Left ventricle myocardium inferior (tissue), 1 donor: ENCODE data around the gene TMED8. TPM values are rescaled to one million over a fixed set of nuclear protein-coding genes. Genes with fewer than 3 reads are reported as not detected.

Source experiments
- DNase-seq: peaks from one replicate; pipeline ENCODE4 v3.0.0-alpha.2; 2020
- H3K27ac ChIP-seq: fragments of 200-600 bp; replicated peaks from 2 replicates; pipeline ENCODE4 v1.8.0; 2021
- H3K27me3 ChIP-seq: fragments of 200-600 bp; 2 replicates; pipeline ENCODE4 v1.8.0; 2021; ENCODE audit warnings: low read depth
- H3K36me3 ChIP-seq: fragments of 200-600 bp; 2 replicates; pipeline ENCODE4 v1.8.0; 2021
- H3K4me1 ChIP-seq: fragments of 200-600 bp; 2 replicates; pipeline ENCODE4 v1.8.0; 2021
- H3K4me3 ChIP-seq: fragments of 200-600 bp; 2 replicates; pipeline ENCODE4 v1.8.0; 2021; ENCODE audit warnings: mild to moderate bottlenecking, moderate library complexity
- H3K9me3 ChIP-seq: fragments of 200-600 bp; replicated peaks from 2 replicates; pipeline ENCODE4 v1.8.0; 2021
- intact Hi-C: fragments of 100-400 bp; cut with micrococcal nuclease; formaldehyde crosslinking; loops from one replicate; pipeline ENCODE4 v1.11.0; 2022
- long read RNA-seq: library from polyadenylated mRNA; unstranded; transcript quantifications from one replicate; pipeline ENCODE4 v2.0.0, GENCODE V29; 2021
- total RNA-seq: library from RNA; stranded (reverse); fragmentation: NEBNext Ultra II Directional; extraction: Animal tissue kit (Norgen Biotek cat#: 25700); gene quantifications from one replicate; pipeline ENCODE4 v1.2.1, GENCODE V29; 2021
- TF ChIP-seq, protein P1 (sequence below): fragments of 200-600 bp; IDR thresholded peaks from 2 replicates; pipeline ENCODE4 v1.8.0; 2021; ENCODE audit warnings: antibody characterized with exemption, mild to moderate bottlenecking, borderline replicate concordance
- donor health status: DM: no; HTN: yes; CAD: no; lungs with severe emphysema.

Gene TMED8, protein sequence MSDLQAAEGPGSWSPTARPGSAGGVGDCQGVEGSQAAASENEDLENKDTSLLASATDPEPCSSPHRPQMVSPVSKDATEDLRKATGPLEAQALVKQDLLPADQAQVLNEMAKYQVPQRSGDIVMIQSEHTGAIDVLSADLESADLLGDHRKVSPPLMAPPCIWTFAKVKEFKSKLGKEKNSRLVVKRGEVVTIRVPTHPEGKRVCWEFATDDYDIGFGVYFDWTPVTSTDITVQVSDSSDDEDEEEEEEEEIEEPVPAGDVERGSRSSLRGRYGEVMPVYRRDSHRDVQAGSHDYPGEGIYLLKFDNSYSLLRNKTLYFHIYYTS
- 5.4 TPM for total RNA-seq
- long read RNA-seq, full-length matches to known transcripts = 2 of 7 reads
- long read RNA-seq, partial matches to known transcripts = 0 of 7 reads
- long read RNA-seq, other reads (novel, unspliced or antisense) = 5 of 7 reads

DNA sequence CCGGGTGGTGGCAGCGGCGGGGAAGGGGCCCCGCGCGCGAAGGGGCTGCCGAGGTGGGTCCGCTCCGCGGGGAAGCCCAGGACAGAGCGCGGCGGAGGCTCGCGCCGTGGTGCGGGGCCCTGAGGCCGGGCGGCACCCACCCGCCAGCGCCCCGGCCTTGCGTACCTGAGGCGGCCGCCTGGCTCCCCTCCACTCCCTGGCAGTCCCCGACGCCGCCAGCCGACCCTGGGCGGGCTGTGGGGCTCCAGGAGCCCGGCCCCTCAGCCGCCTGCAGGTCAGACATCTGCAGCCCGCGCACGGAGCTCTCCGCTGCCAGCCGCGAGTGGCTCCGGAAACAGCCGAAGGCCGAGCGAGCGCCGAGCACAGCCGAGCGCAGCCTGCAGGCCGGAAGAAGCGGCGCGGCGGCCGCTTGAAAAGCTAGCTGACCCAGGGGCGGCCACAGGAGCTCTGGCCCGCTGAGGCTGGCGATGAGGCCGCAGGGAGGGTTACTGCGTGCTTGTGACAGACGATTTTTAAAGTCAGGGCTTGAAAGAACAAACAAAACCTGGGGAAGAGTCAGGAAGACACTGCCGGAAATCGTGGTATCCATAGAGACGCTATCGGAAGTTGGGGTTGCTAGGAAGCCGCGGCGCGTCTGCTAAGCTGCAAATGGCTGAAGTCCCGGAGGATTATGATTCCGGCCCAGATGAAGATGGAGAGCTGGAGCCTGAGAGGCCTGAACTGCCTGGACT lies at the start of gene TMED8, which contains the start of gene SAMD15:
TMED8 (minus strand) TSS at position 324 of the 731 bp plus-strand sequence; CDS start at position 283, 41 bp downstream.
SAMD15 (plus strand) TSS at position 609 of the 731 bp plus-strand sequence; CDS start at position 649, 40 bp downstream.
- TF ChIP-seq, protein P1, sequence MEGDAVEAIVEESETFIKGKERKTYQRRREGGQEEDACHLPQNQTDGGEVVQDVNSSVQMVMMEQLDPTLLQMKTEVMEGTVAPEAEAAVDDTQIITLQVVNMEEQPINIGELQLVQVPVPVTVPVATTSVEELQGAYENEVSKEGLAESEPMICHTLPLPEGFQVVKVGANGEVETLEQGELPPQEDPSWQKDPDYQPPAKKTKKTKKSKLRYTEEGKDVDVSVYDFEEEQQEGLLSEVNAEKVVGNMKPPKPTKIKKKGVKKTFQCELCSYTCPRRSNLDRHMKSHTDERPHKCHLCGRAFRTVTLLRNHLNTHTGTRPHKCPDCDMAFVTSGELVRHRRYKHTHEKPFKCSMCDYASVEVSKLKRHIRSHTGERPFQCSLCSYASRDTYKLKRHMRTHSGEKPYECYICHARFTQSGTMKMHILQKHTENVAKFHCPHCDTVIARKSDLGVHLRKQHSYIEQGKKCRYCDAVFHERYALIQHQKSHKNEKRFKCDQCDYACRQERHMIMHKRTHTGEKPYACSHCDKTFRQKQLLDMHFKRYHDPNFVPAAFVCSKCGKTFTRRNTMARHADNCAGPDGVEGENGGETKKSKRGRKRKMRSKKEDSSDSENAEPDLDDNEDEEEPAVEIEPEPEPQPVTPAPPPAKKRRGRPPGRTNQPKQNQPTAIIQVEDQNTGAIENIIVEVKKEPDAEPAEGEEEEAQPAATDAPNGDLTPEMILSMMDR = peak; percentile 53
- no peaks in the 10 kb centered on the region for H3K27me3 ChIP-seq
- peak within 1 kb of the TSS; percentile 89 for H3K27ac ChIP-seq
- no peaks in the 10 kb centered on the region for H3K36me3 ChIP-seq
- peak within 1 kb of the TSS; percentile 91 for H3K4me3 ChIP-seq
- peaks cover 28% of the 10 kb centered on the region for H3K4me1 ChIP-seq
- DNase-seq = peak; percentile 88
- no peaks in the 10 kb centered on the region for H3K9me3 ChIP-seq
- intact Hi-C loops = no loop called here

DNA sequence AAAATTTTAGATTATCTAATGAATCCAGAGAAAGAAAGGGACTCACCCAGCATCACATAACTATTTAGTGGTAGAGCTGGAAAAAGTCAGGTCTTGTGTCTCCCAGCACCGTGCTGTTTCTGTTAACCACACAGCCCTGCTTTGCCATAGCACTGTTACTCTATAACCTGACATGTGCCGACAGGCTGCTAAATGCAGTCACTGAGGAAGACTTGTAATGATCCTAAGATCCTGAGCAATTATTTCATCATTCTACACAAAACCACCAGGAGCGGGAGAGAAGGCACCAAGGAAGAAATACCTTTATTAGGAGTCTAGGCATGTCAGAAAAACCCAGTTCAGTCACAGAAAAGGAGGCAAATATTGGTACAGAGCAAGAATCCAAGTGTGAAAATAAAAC lies 49.5 kb upstream of the TMED8 start:
- TF ChIP-seq, protein P1 = no peak
- no peak for DNase-seq
- H3K4me1 ChIP-seq = no peaks in the 10 kb centered on the region
- H3K36me3 ChIP-seq = peaks cover 99% of the 10 kb centered on the region
- intact Hi-C loops = no loop called here
- H3K4me3 ChIP-seq = no peak overlapping the region
- H3K9me3 ChIP-seq = no peaks in the 10 kb centered on the region
- H3K27ac ChIP-seq = no peak overlapping the region
- no peaks in the 10 kb centered on the region for H3K27me3 ChIP-seq

DNA sequence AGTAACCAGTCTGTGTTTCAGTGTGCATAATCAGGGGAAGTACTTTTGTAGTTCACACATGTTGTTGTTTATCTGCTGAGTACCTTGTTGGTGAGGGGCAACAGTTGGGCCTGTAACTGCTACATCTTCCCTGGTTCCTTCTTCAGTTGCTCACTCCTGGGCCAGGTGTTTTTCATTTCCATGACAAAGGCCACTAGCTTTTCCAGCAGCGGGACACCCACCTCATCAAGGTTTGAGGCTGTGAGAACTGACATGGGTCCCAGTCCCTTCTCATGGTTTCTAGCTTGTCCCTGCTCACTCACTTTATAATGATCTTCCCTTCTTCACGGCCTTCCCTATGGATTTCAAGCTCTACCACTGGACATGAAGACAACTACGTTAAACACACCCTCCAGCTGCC lies 48.0 kb upstream of the TMED8 start:
- peaks cover 91% of the 10 kb centered on the region for H3K36me3 ChIP-seq
- peaks cover 14% of the 10 kb centered on the region for H3K9me3 ChIP-seq
- H3K4me1 ChIP-seq = no peaks in the 10 kb centered on the region
- H3K27ac ChIP-seq = no peak overlapping the region
- H3K27me3 ChIP-seq = no peaks in the 10 kb centered on the region
- TF ChIP-seq, protein P1 = no peak
- no peak for DNase-seq
- intact Hi-C loops = no loop called here
- H3K4me3 ChIP-seq = no peak overlapping the region

DNA sequence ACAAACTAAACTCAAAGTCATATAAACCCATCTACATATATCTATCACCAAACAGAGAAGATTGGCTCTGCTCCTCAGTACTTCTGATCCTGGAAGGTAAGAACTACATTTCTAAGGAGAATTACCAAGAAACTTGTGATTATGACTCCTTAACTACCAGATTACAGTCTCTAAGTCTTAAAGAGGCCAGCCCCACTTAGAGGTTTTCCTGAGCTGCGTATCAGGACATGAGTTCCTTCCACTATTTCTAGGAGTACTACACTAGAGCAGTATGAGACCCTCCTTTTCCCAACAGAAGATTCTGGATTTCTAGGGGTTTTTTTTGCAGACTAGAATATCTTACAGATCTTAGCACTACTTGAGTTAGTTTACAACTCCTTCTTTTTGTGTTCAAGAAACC lies 46.5 kb upstream of the TMED8 start, which contains the start of gene NOXRED1:
NOXRED1 (minus strand) TSS at position 101 of the 400 bp plus-strand sequence. CDS start 634 bp downstream, outside the sequence.
- H3K4me1 ChIP-seq = no peaks in the 10 kb centered on the region
- H3K36me3 ChIP-seq = peaks cover 76% of the 10 kb centered on the region
- intact Hi-C loops = no loop called here
- TF ChIP-seq, protein P1 = no peak
- H3K27me3 ChIP-seq = no peaks in the 10 kb centered on the region
- DNase-seq = no peak
- H3K27ac ChIP-seq = no peak within 1 kb of the TSS
- no peak within 1 kb of the TSS for H3K4me3 ChIP-seq
- peaks cover 28% of the 10 kb centered on the region for H3K9me3 ChIP-seq

DNA sequence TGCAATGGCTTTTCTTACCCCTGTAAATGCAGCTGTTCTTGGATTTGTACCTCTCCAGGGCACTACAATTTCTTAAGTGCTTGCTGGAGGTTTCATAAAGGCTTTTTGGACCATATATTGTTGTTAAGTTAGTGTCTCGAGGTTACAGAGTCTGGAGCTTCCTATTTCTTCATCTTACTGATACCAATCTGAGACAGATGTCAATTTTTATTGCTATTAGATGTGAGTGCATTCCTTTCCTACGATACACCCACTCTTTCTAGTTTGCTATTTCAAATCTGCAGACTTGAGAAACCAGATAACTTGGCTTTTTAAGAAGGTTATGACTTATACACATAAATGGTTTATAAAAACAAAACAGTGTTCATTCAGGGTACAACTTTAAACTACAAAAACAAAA lies 44.3 kb upstream of the TMED8 start:
- Histone ChIP-seq H3K27me3 (no peaks in the 10 kb centered on the region), H3K27ac (no peak overlapping the region), H3K4me3 (no peak overlapping the region), H3K9me3 (peaks cover 34% of the 10 kb centered on the region), H3K36me3 (peaks cover 54% of the 10 kb centered on the region), H3K4me1 (no peaks in the 10 kb centered on the region)
- TF ChIP-seq, protein P1 = no peak
- intact Hi-C loops = no loop called here
- DNase-seq = no peak
